MM.1S (cell line): ENCODE measurements around the gene FAM110D.

Experiments
- CTCF ChIP-seq: fragments of 300-600 bp; sonication (generic); IDR thresholded peaks from 2 replicates; pipeline ENCODE4 v1.5.1; 2016; ENCODE audit warnings: antibody characterized with exemption, low read length, mixed read lengths
- EZH2 ChIP-seq: fragments of 300-600 bp; sonication (generic); optimal IDR thresholded peaks from 2 replicates; pipeline ENCODE3; 2017; ENCODE audit warnings: low read depth, mild to moderate bottlenecking, antibody characterized with exemption, low read length, mixed read lengths

GRCh38 chr1:26170472-26170821, 11.6 kb downstream of the FAM110D start:
- no peak for TF ChIP-seq CTCF
- TF ChIP-seq EZH2, result no peak
